GM12878 (cell line): ENCODE measurements around the gene PLCD1. TPM values are rescaled to one million over a fixed set of nuclear protein-coding genes. Genes with fewer than 3 reads are reported as not detected.

Source experiments
- ATAC-seq: fragments of 200-7000 bp; cut with Tn5 transposase; 3 replicates; pipeline ENCODE4 v1.9.1; 2020; ENCODE audit warnings: mild to moderate bottlenecking, moderate library complexity
- BruUV-seq: library from RNA; stranded (reverse); fragments of 400-500 nt; replicated peaks from 2 replicates; lab custom pipeline; 2021; lab: Mats Ljungman, UMichigan
- CTCF ChIA-PET: fragments of 300-600 bp; sonication (Branson Sonifier 250); formaldehyde crosslinking; extraction: SDS; loops from one replicate; lab custom pipeline; 2021; ENCODE audit warnings: inconsistent platforms; lab: Yijun Ruan, JAX
- POLR2A ChIA-PET: fragments of 350-600 bp; formaldehyde crosslinking; extraction: SDS; loops from one replicate; lab custom pipeline; 2021; ENCODE audit warnings: inconsistent platforms; lab: Charles Lee
- RAD21 ChIA-PET: fragments of 300-600 bp; sonication (Branson Sonifier 250); formaldehyde crosslinking; loops from one replicate; lab custom pipeline; 2023; ENCODE audit warnings: antibody characterized with exemption; ENCODE audit not compliant: unreplicated experiment; lab: Charles Lee
- SMC1A ChIA-PET: fragments of 300-600 bp; sonication (Branson Sonifier 250); formaldehyde crosslinking; loops from one replicate; lab custom pipeline; 2023; ENCODE audit not compliant: unreplicated experiment, uncharacterized antibody; lab: Charles Lee
- DNase-seq: peaks from one replicate; pipeline ENCODE4 v3.0.0-alpha.2; 2011; ENCODE audit warnings: low read depth, low spot score
- FAIRE-seq: peaks from 3 replicates; lab custom pipeline; 2011; peaks lifted over from hg19 to GRCh38; lab: Jason Lieb, UNC
- H2AFZ ChIP-seq: 2 replicates; pipeline ENCODE4 v1.6.0; 2011; ENCODE audit warnings: low read depth, low read length, control low read depth; ENCODE audit not compliant: control insufficient read depth
- H3K27ac ChIP-seq: 2 replicates; pipeline ENCODE4 v1.5.1; 2011; ENCODE audit warnings: control low read depth; ENCODE audit not compliant: control insufficient read depth, insufficient read depth
- H3K27me3 ChIP-seq, 2 experiments: replicated peaks in 1 of 2; 2 replicates each; pipeline versions ENCODE4 v1.6.0 to v1.6.1; 2011; ENCODE audit warnings: low read length in 1 of 2; ENCODE audit not compliant: control insufficient read depth in 2 of 2, insufficient read depth in 2 of 2
- H3K36me3 ChIP-seq, 2 experiments: 2 replicates each; pipeline ENCODE4 v1.5.1; 2011; ENCODE audit warnings: low read length in 1 of 2; ENCODE audit not compliant: control insufficient read depth in 2 of 2, insufficient read depth in 2 of 2
- H3K4me1 ChIP-seq: 2 replicates; pipeline ENCODE4 v1.6.1; 2011; ENCODE audit warnings: mild to moderate bottlenecking, low read length, moderate library complexity, mixed read lengths; ENCODE audit not compliant: control insufficient read depth, insufficient read depth
- H3K4me2 ChIP-seq: 2 replicates; pipeline ENCODE4 v1.6.0; 2011; ENCODE audit warnings: control low read depth; ENCODE audit not compliant: control insufficient read depth, insufficient read depth
- H3K4me3 ChIP-seq: fragments of 200-600 bp; sonication (generic); 2 replicates; pipeline ENCODE4 v1.5.1; 2016
- H3K79me2 ChIP-seq: 2 replicates; pipeline ENCODE4 v1.6.0; 2011; ENCODE audit warnings: low read length; ENCODE audit not compliant: control insufficient read depth, insufficient read depth
- H3K9ac ChIP-seq: 2 replicates; pipeline ENCODE4 v1.8.0; 2011; ENCODE audit warnings: low read length, control low read depth, mixed read lengths; ENCODE audit not compliant: control insufficient read depth, insufficient read depth
- H3K9me3 ChIP-seq: replicated peaks from 3 replicates; pipeline ENCODE4 v1.5.1; 2011; ENCODE audit warnings: mild to moderate bottlenecking, low read length; ENCODE audit not compliant: control insufficient read depth, insufficient read depth
- H4K20me1 ChIP-seq: 2 replicates; pipeline ENCODE4 v1.6.0; 2011; ENCODE audit not compliant: control insufficient read depth, insufficient read depth
- BHLHE40 ChIP-seq, 2 experiments: fragments of 450-650 bp in 1 of 2; IDR thresholded peaks; 2 replicates each; pipeline ENCODE4 v1.6.1; 2011 to 2017; ENCODE audit warnings: low read depth in 2 of 2, borderline replicate concordance in 1 of 2, improper control_type of control experiment in 1 of 2, low read length in 1 of 2, mild to moderate bottlenecking in 1 of 2
- CHD2 ChIP-seq: IDR thresholded peaks from 2 replicates; pipeline ENCODE4 v1.6.1; 2011; ENCODE audit warnings: low read depth, low read length, improper control_type of control experiment, borderline replicate concordance
- CREM ChIP-seq: IDR thresholded peaks from 2 replicates; pipeline ENCODE4 v1.6.1; 2014; ENCODE audit warnings: antibody characterized with exemption, low read depth
- HDAC2 ChIP-seq: fragments of 200-600 bp; sonication (generic); IDR thresholded peaks from 2 replicates; pipeline ENCODE4 v1.6.1; 2017
- IKZF1 ChIP-seq: fragments of 450-650 bp; conservative IDR thresholded peaks from 2 replicates; pipeline ENCODE4 v1.6.1; 2017; ENCODE audit warnings: antibody characterized with exemption, mild to moderate bottlenecking
- KLF5 ChIP-seq: fragments of 450-650 bp; IDR thresholded peaks from 2 replicates; pipeline ENCODE4 v1.6.1; 2014; ENCODE audit warnings: mild to moderate bottlenecking; ENCODE audit not compliant: partially characterized antibody
- PAX8 ChIP-seq: fragments of 450-650 bp; IDR thresholded peaks from 2 replicates; pipeline ENCODE4 v1.6.1; 2017; ENCODE audit warnings: mild to moderate bottlenecking, moderate library complexity
- POLR2AphosphoS2 ChIP-seq: IDR thresholded peaks from 2 replicates; pipeline ENCODE4 v1.6.1; 2011; ENCODE audit warnings: low read depth, mild to moderate bottlenecking, low read length, improper control_type of control experiment, moderate library complexity
- POLR2AphosphoS5 ChIP-seq: IDR thresholded peaks from 2 replicates; pipeline ENCODE4 v1.6.1; 2011; ENCODE audit warnings: mild to moderate bottlenecking, low read length, inconsistent platforms
- RAD51 ChIP-seq: fragments of 450-650 bp; IDR thresholded peaks from 2 replicates; pipeline ENCODE4 v1.6.1; 2016; ENCODE audit warnings: moderate library complexity, mild to moderate bottlenecking, inconsistent platforms
- SREBF1 ChIP-seq: IDR thresholded peaks from 2 replicates; pipeline ENCODE4 v1.6.1; 2012; ENCODE audit warnings: mild to moderate bottlenecking, low read length
- TCF7 ChIP-seq: IDR thresholded peaks from 2 replicates; pipeline ENCODE4 v1.6.1; 2014; ENCODE audit warnings: antibody characterized with exemption, borderline replicate concordance
- ZNF622 ChIP-seq: fragments of 450-650 bp; IDR thresholded peaks from 2 replicates; pipeline ENCODE4 v1.6.1; 2017; ENCODE audit warnings: mild to moderate bottlenecking, inconsistent platforms
- WGBS: methylation state at CpG from one replicate; pipeline ENCODE4 v1.1.6; 2016; ENCODE audit warnings: low lambda C conversion rate; ENCODE audit not compliant: insufficient replicate concordance, insufficient coverage; ENCODE audit errors: missing lambda C conversion rate; 5-methylcytosine and 5-hydroxymethylcytosine counted together
- in situ Hi-C: fragments of 300-500 bp; cut with MboI; formaldehyde crosslinking; loops from 9 replicates; pipeline ENCODE4 v1.14.3; 2018; ENCODE audit warnings: mixed read lengths
- intact Hi-C: fragments of 100-400 bp; cut with micrococcal nuclease; formaldehyde crosslinking; loops from one replicate; pipeline ENCODE4 v1.14.2; 2022; ENCODE audit not compliant: unreplicated experiment
- polyA plus RNA-seq, 11 experiments: library from polyadenylated mRNA; depleted of rRNA in 4 of 11; unstranded in 6 of 11; stranded (reverse) in 5 of 11; fragments of >200 nt; fragmentation: Nextera tagmentation in 4 of 11; fragmentation: Illumina TruSeq in 1 of 11; extraction: Ambion mirVana in 4 of 11; extraction: Trizol in 1 of 11; gene quantifications; 1 replicate in 1 of 11; 2 replicates in 10 of 11; pipeline versions ENCODE4 v1.2.1 to v1.2.3, GENCODE V29; 2011 to 2016; ENCODE audit warnings: inconsistent platforms in 2 of 11, missing spikeins in 2 of 11, low read depth in 1 of 11
- total RNA-seq, 4 experiments: library from RNA; depleted of rRNA in 3 of 4; stranded (reverse); fragments of >200 nt in 3 of 4; fragmentation: Illumina TruSeq in 1 of 4; extraction: Trizol in 1 of 4; gene quantifications; 2 replicates each; pipeline versions ENCODE4 v1.2.1 to v1.2.3, GENCODE V29; 2013 to 2021
- TF ChIP-seq, protein P1 (sequence below): fragments of 450-650 bp; formaldehyde crosslinking; IDR thresholded peaks from 2 replicates; pipeline ENCODE4 v1.5.0; 2022; ENCODE audit warnings: mild to moderate bottlenecking, missing genetic modification characterization
- TF ChIP-seq, protein P2 (sequence below): fragments of 450-650 bp; conservative IDR thresholded peaks from 2 replicates; pipeline ENCODE4 v1.6.1; 2017; ENCODE audit warnings: mild to moderate bottlenecking, moderate library complexity

Gene PLCD1
- total and polyA plus RNA-seq, 10 of the 15 experiments (the other 5 are each of a cell fraction or from before 2014, with no cell fraction given) = 0.20 to 3.9 (median 1.2) TPM; not detected in 1

GRCh38 chr3:37974121-37975083 is 55.0 kb downstream of the PLCD1 start (continued):
- TF ChIP-seq POLR2AphosphoS5 = no peak

GRCh38 chr3:37973246-37974054 is 56.0 kb downstream of the PLCD1 start:
- FAIRE-seq = no peak
- in situ Hi-C loops (no loop called here), intact Hi-C loops (loop anchor here (1.0 to 10.0 kb wide), 3 partner anchors 23 to 321 kb away; no protein-coding TSS in a partner anchor)
- Histone ChIP-seq H3K9ac (no peak overlapping the region), H2AFZ (no peak overlapping the region), H3K4me3 (no peak overlapping the region), H3K9me3 (no peaks in the 10 kb centered on the region), H3K4me2 (no peak overlapping the region), H3K4me1 (no peaks in the 10 kb centered on the region), H3K79me2 (no peaks in the 10 kb centered on the region), H3K27ac (no peak overlapping the region), H4K20me1 (no peaks in the 10 kb centered on the region), H3K27me3 (no peaks in the 10 kb centered on the region), H3K36me3 (no peaks in the 10 kb centered on the region)
- 42% methylated on average over 12 of the region's 12 CpGs for WGBS
- ChIA-PET RAD21 (interaction anchor here (1.5 to 2.7 kb wide), 5 partner anchors 23 to 507 kb away, joined by 4 to 9 read pairs (median 5); partner anchors contain the start of gene SLC22A14), CTCF (interaction anchor here (1.0 to 3.4 kb wide), 19 partner anchors 8 to 683 kb away, joined by 3 to 25 read pairs (median 5); partner anchors contain the start of gene DLEC1), POLR2A (no interaction called here), SMC1A (interaction anchor here (0.6 to 1.6 kb wide), 5 partner anchors 21 to 164 kb away, joined by 3 to 8 read pairs (median 3); partner anchors contain the start of gene ACAA1)
- no peak for ATAC-seq
- DNase-seq = no peak
- no TSS peak for BruUV-seq
- TF ChIP-seq BHLHE40 (IDR thresholded peaks at IDR 0.05; ENCODE audit: borderline replicate concordance in 1 of 2, low read depth in 2 of 2, low read length in 1 of 2) (no peak), POLR2AphosphoS2 (no peak), CHD2 (no peak), HDAC2 (no peak), SREBF1 (no peak), PAX8 (no peak), ZNF622 (no peak), KLF5 (no peak), CREM (no peak), IKZF1 (no peak), TCF7 (no peak), RAD51 (no peak)
- TF ChIP-seq, protein P1, sequence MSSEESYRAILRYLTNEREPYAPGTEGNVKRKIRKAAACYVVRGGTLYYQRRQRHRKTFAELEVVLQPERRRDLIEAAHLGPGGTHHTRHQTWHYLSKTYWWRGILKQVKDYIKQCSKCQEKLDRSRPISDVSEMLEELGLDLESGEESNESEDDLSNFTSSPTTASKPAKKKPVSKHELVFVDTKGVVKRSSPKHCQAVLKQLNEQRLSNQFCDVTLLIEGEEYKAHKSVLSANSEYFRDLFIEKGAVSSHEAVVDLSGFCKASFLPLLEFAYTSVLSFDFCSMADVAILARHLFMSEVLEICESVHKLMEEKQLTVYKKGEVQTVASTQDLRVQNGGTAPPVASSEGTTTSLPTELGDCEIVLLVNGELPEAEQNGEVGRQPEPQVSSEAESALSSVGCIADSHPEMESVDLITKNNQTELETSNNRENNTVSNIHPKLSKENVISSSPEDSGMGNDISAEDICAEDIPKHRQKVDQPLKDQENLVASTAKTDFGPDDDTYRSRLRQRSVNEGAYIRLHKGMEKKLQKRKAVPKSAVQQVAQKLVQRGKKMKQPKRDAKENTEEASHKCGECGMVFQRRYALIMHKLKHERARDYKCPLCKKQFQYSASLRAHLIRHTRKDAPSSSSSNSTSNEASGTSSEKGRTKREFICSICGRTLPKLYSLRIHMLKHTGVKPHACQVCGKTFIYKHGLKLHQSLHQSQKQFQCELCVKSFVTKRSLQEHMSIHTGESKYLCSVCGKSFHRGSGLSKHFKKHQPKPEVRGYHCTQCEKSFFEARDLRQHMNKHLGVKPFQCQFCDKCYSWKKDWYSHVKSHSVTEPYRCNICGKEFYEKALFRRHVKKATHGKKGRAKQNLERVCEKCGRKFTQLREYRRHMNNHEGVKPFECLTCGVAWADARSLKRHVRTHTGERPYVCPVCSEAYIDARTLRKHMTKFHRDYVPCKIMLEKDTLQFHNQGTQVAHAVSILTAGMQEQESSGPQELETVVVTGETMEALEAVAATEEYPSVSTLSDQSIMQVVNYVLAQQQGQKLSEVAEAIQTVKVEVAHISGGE = no peak
- TF ChIP-seq, protein P2, sequence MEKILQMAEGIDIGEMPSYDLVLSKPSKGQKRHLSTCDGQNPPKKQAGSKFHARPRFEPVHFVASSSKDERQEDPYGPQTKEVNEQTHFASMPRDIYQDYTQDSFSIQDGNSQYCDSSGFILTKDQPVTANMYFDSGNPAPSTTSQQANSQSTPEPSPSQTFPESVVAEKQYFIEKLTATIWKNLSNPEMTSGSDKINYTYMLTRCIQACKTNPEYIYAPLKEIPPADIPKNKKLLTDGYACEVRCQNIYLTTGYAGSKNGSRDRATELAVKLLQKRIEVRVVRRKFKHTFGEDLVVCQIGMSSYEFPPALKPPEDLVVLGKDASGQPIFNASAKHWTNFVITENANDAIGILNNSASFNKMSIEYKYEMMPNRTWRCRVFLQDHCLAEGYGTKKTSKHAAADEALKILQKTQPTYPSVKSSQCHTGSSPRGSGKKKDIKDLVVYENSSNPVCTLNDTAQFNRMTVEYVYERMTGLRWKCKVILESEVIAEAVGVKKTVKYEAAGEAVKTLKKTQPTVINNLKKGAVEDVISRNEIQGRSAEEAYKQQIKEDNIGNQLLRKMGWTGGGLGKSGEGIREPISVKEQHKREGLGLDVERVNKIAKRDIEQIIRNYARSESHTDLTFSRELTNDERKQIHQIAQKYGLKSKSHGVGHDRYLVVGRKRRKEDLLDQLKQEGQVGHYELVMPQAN = no peak
